GM19351 (cell line): ENCODE measurements around the gene FGF2.

Experiments
- ATAC-seq: cut with Tn5 transposase; IDR thresholded peaks from one replicate; pipeline ENCODE4 v1.9.1; 2021; ENCODE audit warnings: mild to moderate bottlenecking, moderate library complexity; ENCODE audit not compliant: unreplicated experiment

Gene FGF2

GRCh38 chr4:122889726-122890125, 63.1 kb downstream of the FGF2 start:
- ATAC-seq = no peak

- ATAC-seq = no peak
These were observed 63.6 kb downstream of the FGF2 start for GRCh38 chr4:122890147-122890795.

- no peak for ATAC-seq
These were observed 68.2 kb downstream of the FGF2 start for GRCh38 chr4:122894827-122895226.

GRCh38 chr4:122895336-122895995, 68.8 kb downstream of the FGF2 start:
- ATAC-seq = no peak

- ATAC-seq = no peak
These were observed 69.6 kb downstream of the FGF2 start for GRCh38 chr4:122896270-122896669.

GRCh38 chr4:122898370-122899150, 71.9 kb downstream of the FGF2 start:
- ATAC-seq = no peak

GRCh38 chr4:122899682-122900081, 73.1 kb downstream of the FGF2 start:
- no peak for ATAC-seq

- no peak for ATAC-seq
These were observed 73.7 kb downstream of the FGF2 start for GRCh38 chr4:122900314-122900713.

GRCh38 chr4:122901247-122902010, 74.8 kb downstream of the FGF2 start:
- no peak for ATAC-seq

GRCh38 chr4:122903766-122904288, 77.2 kb downstream of the FGF2 start:
- no peak for ATAC-seq

GRCh38 chr4:122906859-122907305, 80.3 kb downstream of the FGF2 start:
- no peak for ATAC-seq

GRCh38 chr4:122908223-122908622, 81.6 kb downstream of the FGF2 start:
- no peak for ATAC-seq

GRCh38 chr4:122909683-122910082, 83.1 kb downstream of the FGF2 start:
- no peak for ATAC-seq

GRCh38 chr4:122911588-122911987, 85.0 kb downstream of the FGF2 start:
- no peak for ATAC-seq

- ATAC-seq = no peak
These were observed 86.4 kb downstream of the FGF2 start for GRCh38 chr4:122912810-122913575.

- peak; percentile 94 for ATAC-seq
These were observed 87.8 kb downstream of the FGF2 start for GRCh38 chr4:122914292-122914904.

GRCh38 chr4:122914938-122915337, 88.3 kb downstream of the FGF2 start:
- no peak for ATAC-seq

GRCh38 chr4:122917731-122918130, 91.1 kb downstream of the FGF2 start:
- ATAC-seq = no peak

- ATAC-seq = no peak
These were observed 93.8 kb downstream of the FGF2 start for GRCh38 chr4:122920473-122920872.

GRCh38 chr4:122921300-122921699, 94.7 kb downstream of the FGF2 start:
- no peak for ATAC-seq
